ENCODE measurements around the gene EDEM3. TPM values are rescaled to one million over a fixed set of nuclear protein-coding genes. Genes with fewer than 3 reads are reported as not detected.

EDEM3 gene
- total and polyA plus RNA-seq, 9 of the 15 experiments (the other 6 are each of a cell fraction or from before 2014, with no cell fraction given), result 15.8 to 46.6 (median 28.0) TPM

GRCh38 chr1:184753608-184754475 is 816 bp downstream of the EDEM3 start (continued):
- TF ChIP-seq MGA (IDR thresholded peaks at IDR 0.05) (peak; percentile 78), ARID4B (CRISPR knock-in tag; IDR thresholded peaks at IDR 0.05) (peak; percentile 61; the same call in 1 of the 2 replicates), PRDM10 (IDR thresholded peaks at IDR 0.05; ENCODE audit: partially characterized antibody) (peak; percentile 33)

Data from K562 (cell line).